Renal cortical epithelial cell (primary cell): Measurements from ENCODE around the gene SLC26A5. TPM values are rescaled to one million over a fixed set of nuclear protein-coding genes. Genes with fewer than 3 reads are reported as not detected.
"Not testable (repeated sequence)": the region's sequence is repeated elsewhere in the genome, so short reads cannot be mapped to it uniquely, and the experiment has no call there.

Experiments used
- DNase-seq: peaks from one replicate; pipeline ENCODE4 v3.0.0-alpha.2; 2011; ENCODE audit warnings: low read depth
- total RNA-seq: library from RNA; depleted of rRNA; stranded (reverse); fragments of >200 nt; gene quantifications from 2 replicates; pipeline ENCODE4 v1.2.3, GENCODE V29; 2014

Gene SLC26A5, protein sequence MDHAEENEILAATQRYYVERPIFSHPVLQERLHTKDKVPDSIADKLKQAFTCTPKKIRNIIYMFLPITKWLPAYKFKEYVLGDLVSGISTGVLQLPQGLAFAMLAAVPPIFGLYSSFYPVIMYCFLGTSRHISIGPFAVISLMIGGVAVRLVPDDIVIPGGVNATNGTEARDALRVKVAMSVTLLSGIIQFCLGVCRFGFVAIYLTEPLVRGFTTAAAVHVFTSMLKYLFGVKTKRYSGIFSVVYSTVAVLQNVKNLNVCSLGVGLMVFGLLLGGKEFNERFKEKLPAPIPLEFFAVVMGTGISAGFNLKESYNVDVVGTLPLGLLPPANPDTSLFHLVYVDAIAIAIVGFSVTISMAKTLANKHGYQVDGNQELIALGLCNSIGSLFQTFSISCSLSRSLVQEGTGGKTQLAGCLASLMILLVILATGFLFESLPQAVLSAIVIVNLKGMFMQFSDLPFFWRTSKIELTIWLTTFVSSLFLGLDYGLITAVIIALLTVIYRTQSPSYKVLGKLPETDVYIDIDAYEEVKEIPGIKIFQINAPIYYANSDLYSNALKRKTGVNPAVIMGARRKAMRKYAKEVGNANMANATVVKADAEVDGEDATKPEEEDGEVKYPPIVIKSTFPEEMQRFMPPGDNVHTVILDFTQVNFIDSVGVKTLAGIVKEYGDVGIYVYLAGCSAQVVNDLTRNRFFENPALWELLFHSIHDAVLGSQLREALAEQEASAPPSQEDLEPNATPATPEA
- total RNA-seq: not detected in 2 replicates

DNA sequence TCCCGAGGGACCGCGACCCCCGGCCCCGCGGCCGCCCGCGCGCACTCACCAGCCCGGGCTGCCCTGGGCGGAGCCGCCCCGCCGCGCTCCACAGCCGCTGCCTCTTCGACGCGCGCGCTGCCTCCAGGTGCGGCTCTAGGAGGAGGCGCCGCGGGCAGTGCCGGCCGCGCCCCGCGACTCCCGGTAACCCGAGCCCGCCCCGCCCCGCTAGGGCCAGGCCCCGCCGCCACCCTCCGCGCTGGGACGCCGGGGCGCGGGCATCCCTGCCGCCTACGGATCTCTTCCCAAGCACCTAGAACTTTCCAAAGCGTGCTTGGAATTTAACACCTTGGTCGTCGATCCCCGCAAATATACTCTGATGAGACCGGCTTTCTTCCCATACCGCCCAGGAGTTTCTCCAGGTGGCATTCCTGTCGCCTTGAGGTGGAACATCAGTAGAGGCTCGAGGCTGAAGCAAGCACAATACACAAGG, at the start of gene SLC26A5:
Gene SLC26A5 (minus strand): TSS at position 159 of the 472 bp plus-strand sequence. CDS start 24,693 bp downstream, outside the sequence.
- no peak for DNase-seq

DNA sequence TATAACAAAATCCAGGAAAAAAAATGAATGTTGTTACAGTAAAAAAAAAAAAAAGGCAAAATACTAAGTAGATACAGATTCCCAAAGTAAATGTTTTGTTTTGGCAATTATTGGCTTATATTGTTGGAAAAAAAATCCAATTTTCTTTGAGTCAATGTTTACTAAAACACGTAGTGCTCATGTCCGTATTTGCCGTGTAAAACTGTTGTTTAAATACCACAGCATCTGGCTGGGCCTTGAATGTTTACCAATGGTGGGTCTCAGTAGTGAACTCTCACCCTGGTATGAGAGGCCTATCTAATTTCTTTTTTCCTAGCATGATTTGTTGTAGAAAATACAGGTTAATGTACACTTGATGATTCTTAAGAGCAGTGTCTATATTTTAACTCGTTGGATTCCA, 41.4 kb upstream of the SLC26A5 start:
- DNase-seq: no peak

DNA sequence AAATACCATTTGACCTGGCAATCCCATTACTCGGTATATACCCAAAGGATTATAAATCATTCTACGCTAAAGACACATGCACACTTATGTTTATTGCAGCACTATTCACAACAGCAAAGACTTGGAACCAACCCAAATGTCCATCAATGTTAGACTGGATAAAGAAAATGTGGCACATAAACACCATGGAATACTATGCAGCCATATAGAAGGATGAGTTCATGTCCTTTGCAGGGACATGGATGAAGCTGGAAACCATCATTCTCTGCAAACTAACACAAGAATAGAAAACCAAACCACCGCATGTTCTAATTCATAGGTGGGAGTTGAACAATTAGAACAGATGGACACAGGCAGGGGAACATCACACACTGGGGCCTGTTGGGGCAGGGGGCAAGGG, 40.9 kb upstream of the SLC26A5 start:
- DNase-seq: not testable (repeated sequence)

DNA sequence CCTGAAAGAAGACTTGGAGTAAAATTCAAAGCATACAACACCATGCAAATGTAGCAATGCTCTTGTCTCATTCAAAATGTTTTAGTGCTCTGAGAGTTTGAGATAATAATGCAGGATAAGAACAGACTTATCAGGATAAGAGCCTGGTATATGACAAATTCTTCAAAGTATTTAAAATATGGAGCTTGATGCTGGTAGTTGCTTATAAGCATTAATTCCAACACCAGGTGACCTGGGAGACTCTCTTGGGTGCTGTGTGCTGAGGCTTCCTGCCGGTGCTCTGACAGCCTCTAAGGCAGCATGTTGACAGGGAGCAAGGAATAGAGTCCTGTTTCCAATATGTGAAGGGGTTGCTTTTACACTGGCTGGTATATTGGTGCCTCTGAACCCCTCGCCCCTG, 34.8 kb upstream of the SLC26A5 start:
- DNase-seq: no peak

GRCh38 chr7:103474956-103475355, 28.9 kb upstream of the SLC26A5 start:
- no peak for DNase-seq

DNA sequence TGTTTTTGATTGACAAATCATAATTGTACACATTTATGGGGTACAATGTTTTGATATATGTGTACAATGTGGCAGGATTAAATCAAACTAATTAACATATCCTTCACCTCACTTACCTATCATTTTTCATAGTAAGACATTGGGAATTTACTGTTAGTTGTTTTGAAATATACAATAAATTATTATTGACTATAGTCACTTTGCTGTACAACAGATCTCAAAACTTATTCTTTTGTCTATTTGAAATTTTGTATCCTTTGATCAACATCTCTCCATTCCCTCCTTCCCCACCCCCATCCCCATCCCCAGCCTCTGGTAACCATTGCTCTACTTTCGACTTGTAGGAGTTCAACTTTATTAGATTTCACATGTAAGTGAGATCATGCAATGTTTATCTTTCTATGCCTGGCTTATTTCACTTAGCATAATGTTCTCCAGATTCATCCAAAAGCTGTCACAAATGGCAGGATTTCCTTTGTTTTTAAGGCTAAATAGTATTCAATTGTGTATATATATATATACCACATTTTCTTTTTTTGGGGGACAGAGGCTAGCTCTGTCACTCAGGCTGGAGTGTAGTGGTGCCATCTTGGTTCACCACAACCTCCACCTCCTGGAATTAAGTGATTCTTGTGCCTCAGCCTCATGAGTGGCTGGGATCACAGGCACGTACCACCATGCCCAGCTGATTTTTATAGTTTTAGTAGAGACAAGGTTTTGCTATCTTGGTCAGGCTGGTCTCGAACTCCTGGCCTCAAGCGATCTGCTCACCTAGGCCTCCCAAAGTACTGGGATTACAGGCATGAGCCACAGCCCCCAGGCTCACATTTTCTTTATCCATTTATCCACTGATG, 23.3 kb upstream of the SLC26A5 start:
- DNase-seq: no peak

- no peak for DNase-seq
Observed at GRCh38 chr7:103466814-103467213, 20.8 kb upstream of the SLC26A5 start.

DNA sequence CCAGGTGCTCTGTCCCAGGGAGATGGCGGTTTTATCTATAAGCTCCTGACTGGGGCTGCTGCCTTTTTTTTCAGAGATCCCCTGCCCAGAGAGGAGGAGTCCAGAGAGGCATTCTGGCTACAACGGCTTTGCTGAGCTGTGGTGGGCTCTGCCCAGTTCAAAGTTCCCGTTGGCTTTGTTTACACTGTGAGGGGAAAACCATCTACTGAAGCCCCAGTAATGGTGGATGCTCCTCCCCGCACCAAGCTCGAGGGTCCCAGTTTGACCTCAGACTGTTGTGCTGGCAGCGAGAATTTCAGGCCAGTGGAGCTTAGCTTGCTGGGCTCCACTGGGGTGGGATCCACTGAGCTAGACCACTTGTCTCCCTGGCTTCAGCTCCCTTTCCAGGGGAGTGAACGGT, 16.4 kb upstream of the SLC26A5 start:
- DNase-seq: no peak

DNA sequence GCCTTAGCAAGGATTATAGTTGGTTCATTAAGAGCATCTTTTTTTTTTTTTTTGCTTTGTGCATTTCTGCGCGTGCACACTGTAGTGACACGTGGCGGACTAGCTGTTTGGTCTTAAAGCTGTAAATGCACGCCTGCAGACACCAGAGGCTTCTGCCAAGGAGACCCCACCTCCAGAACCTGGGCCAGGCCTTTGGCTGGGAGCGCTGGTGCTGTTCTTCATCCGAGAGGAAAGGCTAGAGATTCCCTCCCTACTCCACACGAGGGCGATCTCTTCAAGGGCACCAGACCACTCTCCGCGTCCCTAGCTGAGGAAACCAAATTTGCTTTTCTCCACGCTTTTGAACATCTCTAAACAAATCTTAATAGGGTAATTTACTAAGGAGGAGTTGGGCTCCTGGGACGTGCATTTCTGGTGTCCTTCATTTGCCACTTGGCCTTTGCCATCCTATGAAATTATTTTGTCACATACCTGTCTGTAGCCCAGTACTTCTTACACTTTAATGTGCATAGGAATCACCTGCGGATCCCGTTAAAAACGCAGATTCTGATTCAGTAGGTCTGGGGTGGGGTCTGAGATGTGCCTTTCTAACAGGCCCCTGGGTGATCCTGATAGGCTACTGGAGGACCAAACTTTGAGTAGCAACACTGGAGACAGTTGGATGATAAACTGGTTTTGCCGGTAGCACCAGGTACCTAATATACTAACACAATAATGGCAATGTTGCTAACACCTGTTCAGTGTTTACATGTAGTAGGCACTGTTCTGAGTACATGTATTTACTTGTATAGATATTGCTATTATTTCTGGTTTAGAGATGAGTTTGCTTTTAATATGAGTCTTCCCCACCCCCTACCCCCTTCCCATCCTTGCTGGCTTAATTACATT, 1.3 kb upstream of the SLC26A5 start:
- DNase-seq: peak; percentile 34

DNA sequence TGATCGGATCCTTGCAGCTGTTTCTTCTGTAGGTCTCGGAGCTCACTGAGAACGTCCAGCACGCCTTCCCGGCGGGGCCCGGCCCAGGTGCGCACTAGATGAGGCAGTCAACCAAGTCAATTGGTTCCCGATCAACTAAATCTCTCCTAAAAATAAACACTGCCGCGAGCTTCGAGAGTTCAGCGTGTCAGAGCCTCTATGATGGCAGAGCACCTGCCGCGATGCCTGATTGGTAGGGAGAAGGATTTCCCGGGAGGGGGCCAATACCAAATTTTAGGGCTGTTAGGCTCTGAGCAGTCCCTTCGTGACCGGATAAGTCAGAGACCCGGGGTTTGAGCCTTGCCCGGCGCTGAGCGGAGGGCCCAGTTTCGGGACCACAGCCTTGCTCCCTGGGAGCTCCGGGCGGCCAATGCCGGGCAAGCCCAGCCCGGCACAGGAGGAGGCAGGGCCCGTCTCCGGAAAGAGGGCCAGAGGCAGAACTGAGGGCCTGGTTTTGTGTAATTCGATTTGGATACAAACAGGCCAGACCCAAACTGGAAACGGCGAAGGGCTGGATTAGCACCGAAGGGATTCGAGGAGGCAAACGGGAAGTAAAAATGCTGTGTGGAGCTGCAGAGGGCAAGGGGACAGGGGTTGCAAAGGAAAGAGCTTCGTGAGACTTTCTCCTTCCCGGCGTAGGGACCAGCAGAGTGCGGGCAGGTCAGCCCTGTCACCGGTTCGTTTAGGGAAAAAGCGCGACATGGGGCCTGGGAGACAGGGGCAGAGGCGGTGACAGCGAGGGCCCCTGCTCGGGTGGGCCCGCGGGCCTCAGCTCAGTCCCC, 569 bp downstream of the SLC26A5 start:
- no peak for DNase-seq

- no peak for DNase-seq
Observed at GRCh38 chr7:103439661-103440060, 6.3 kb downstream of the SLC26A5 start.

DNA sequence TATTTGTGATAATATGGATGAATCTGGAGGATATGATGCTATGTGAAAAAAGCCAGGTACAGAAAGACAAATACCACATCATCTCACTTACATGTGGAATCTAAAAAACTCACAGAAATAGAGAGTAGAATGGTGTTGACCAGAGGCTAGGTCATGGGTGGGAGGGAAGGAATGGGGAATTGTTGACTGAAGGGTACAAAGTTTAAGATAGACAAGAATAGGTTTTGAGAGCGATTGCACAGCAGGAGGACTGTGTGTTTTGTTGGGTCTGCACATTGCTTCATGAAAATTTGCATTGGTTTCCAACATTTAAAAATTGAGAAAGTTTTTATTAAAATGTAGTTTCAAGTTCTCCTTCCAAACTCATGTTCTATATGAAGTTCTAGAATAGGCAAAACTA, 8.4 kb downstream of the SLC26A5 start:
- no peak for DNase-seq

- DNase-seq: no peak
Observed at GRCh38 chr7:103432712-103433111, 13.3 kb downstream of the SLC26A5 start.

GRCh38 chr7:103425177-103425576, 20.8 kb downstream of the SLC26A5 start:
- no peak for DNase-seq

- DNase-seq: no peak
Observed at GRCh38 chr7:103423467-103424179, 22.4 kb downstream of the SLC26A5 start.

DNA sequence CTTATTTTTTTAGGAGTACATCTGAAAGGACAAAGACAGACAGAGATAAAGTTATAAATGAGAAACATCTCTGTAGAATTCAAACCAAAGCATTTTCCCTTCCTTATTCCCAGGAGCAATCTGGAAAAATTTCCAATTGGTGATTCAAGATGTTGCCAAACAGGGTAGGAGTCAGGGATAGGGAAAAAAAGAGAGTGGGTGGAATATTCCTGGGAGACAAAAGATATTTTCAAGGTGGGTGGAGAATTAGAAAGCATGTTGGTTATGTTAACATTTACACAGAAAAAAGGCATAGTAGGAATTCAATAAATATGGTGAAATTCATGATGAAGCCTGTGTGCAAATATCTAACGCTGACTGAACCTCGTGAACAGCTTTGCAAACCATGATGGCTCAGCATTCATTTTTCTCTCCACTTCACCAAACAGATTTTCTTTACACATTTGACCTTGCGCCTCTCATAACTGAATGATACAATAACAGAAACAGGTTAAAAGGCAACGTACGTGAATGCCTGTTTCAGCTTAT, 25.1 kb downstream of the SLC26A5 start:
- no peak for DNase-seq

DNA sequence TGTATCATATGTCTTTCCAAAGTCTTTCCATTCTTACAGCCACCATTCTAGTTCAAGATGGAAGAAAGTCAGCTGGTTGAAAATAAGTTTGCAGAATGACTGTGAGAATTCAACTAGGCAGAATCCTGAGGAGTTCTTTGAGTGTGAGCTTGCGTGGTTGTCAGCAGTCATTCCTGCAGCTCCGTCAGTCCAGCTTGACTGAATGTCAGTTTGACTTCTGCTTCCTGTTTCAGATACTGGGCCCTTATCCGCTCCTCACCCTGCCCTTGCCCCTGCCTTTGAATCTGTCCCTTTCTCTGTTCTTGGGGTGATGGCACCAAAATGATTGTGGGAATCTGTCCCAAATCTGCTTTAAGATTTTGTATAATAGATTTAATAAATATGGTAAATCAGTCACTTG, 27.8 kb downstream of the SLC26A5 start:
- no peak for DNase-seq

- no peak for DNase-seq
Observed at GRCh38 chr7:103413407-103413806, 32.6 kb downstream of the SLC26A5 start.

GRCh38 chr7:103412151-103412550, 33.9 kb downstream of the SLC26A5 start:
- DNase-seq: no peak
